GM21717 (cell line): Measurements from ENCODE around the gene WDR7.
A peak's percentile ranks its signal among the peaks of the same experiment; 100 is the strongest.

Experiments used
- ATAC-seq: cut with Tn5 transposase; IDR thresholded peaks from one replicate; pipeline ENCODE4 v1.9.1; 2021; ENCODE audit warnings: mild to moderate bottlenecking, moderate library complexity; ENCODE audit not compliant: unreplicated experiment

Gene WDR7

GRCh38 chr18:57062178-57062577 is 411.0 kb downstream of the WDR7 start:
- ATAC-seq: no peak

GRCh38 chr18:57062844-57063243 is 411.7 kb downstream of the WDR7 start:
- ATAC-seq: no peak

DNA sequence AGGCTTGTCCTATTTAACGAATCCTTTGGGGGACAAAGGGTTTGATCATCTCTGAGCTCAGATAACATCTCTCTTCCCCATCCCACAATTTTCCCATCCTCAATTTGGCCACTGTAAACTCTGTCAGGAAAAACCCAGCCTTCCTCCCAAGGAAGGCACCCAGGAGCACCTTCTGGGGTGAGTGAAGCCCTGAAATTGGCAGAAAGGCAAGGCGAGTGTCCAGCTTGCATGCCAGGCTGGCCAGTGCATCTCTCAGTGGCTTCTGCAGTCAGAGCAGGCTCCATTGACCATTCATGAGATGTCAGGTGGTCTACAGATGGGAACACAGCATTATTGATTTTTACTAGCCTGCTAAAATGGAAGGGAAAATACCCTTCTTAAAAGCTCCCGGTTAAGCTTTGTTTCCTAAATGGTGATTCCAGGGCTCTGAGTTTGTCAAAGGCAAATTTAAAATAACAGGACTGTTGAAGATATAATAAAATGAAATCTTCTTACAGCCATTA is 412.5 kb downstream of the WDR7 start:
- ATAC-seq: no peak

DNA sequence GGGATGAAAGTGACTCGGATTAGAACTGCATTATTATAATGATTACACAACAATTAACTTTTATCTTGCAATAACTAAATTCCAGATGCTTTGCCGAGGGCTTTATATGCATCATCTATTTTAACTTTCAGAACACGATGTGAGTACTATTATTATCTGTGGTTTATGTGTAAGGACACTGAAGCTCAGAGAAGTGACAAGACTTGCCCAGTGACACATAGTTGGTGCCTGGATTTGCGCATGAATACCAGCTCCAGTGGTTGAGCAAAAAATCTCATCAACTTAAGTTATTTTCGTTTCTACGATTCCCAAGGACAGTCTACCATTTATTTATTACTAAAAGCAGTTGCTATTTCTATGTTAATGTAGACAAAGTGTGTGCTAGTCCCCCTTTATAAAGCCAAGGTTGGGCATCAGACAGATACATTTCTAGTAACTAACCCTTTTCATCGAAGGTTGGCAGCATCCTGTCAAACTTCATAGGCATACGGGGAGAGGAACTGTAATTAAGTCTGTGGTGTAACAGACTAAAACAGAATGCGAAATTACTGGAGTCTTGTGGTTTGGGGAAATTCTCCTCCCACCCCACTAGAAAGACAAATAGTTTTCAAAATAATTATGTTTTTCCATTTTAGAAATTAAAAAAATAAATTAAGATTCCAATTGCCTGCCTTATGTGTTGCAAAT is 422.5 kb downstream of the WDR7 start:
- no peak for ATAC-seq

DNA sequence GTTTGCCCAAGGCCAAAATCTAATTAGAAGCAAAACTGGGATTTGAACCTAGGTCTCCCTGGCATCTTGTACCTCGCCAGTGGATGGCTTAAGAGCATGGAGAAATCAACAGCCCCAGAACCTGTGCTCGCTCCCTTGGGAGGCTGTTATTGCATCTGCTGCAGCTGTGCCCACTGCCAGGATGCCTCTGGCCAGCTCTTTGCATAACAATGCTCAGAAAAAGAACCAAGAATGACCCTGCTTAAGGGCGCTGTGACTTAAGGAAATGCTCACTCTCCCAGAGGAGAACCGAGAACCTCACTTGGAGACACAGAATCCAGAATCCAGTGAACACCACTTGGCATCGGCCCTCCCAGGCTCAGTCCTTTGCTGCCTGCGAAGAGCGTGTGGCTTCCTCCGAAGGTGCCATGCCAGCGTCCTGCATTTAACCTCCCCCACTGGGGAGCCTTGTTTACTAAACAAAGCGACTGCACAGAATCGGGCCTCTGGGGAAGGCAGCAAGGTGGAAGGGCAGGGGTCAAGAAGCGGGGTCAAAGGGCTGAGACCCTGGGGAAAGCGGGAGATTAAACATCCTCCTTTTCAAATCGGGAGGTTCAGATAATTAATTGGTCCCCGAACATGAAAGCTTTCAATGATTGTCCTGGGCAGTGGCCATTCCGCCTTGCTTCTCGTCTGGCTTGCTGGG is 424.7 kb downstream of the WDR7 start:
- no peak for ATAC-seq

DNA sequence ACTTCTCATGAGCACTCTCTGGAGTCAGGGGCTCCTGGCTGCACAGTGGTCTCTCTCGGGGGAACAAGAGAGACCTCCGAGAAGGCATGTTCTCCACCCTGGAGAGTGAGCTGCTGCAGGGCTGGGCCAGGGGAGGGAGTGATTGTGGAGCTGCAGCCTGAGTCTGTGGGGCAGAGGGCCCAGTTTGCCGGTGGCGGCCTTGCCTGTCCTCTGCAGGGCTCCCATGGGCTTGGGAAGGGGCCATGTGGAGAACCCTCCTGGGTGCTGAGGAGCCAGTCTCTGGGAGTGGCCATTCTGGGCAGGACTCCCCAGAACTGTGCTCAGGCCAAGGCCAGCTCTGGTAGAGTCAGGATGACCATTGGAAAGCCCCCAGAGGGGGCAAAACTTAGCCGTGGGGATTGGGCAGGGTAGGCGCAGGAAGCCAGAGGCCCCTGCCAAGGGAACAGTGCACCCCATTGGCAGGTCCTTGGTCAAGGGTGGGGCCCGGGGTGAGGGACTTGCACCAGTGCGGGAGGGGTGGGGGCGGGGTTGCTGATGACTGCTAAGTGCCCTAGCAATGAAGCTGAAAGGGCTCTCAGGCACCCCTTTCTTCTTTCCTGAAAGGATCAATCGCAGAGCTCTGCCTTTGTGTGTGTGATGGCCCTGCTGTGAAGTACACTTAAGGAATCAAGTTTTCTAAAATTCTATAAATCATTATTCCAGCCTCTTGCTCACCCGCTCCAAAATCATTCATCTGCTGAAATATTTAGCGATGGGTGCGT is 426.0 kb downstream of the WDR7 start:
- ATAC-seq: no peak

- ATAC-seq: peak; percentile 87
These were observed 426.8 kb downstream of the WDR7 start for GRCh38 chr18:57077786-57078552.

GRCh38 chr18:57078614-57079013 is 427.5 kb downstream of the WDR7 start:
- no peak for ATAC-seq

DNA sequence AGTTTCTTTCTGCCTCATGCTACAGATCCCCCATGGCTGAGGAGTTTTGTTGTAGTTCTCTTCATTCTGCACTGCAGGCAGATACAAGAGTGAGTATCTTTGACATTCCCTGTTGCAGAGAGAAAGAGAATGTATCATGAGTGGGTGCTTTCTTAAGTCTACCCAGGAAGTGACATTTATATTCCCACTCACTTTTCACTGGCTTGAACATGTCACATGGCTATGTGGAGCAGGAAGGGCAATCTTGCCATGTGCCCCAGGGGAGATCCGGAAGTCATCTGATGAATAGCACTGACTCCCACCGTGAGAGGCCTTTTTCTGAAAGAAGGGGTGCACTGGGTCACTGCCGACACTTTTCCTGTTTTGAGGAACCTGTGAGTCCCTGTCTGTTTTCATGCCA is 429.3 kb downstream of the WDR7 start:
- ATAC-seq: no peak

DNA sequence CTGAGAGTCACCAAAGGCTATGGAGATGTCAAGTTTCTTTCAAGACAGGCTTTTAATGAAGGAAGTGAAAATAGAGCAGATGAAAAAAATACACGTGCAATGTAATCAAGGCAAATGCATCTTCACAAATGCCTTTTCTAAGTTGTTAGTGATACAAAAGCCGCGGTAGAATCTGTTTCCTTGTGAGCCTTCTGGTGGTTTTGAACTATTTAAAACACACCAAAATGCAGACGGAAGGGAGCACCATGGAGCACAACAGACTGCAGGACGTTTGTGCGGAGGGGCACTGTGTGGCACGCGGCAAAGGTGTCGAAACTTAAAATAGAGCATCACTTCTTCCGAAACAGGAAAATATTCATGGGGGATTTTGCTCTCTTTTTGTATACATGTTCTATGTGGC is 430.7 kb downstream of the WDR7 start:
- no peak for ATAC-seq

DNA sequence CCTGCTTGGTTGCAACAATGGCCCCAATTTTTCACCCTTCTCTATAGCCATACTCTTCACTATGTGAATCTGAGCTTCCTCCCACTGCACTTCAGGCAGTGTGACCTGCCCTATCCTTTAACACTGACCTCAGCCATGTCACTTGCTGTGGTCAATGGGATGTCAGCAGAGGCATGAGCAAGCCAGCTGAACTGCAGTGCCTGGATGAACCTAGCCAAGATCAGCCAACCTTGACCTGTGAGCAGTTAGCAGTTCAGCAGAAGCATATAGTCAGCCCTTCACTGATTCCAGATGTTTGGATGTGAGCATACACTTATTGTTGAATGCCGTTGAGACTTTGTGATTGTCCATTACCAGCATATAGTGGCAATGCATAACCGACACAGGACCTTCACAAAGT is 432.3 kb downstream of the WDR7 start:
- ATAC-seq: no peak

DNA sequence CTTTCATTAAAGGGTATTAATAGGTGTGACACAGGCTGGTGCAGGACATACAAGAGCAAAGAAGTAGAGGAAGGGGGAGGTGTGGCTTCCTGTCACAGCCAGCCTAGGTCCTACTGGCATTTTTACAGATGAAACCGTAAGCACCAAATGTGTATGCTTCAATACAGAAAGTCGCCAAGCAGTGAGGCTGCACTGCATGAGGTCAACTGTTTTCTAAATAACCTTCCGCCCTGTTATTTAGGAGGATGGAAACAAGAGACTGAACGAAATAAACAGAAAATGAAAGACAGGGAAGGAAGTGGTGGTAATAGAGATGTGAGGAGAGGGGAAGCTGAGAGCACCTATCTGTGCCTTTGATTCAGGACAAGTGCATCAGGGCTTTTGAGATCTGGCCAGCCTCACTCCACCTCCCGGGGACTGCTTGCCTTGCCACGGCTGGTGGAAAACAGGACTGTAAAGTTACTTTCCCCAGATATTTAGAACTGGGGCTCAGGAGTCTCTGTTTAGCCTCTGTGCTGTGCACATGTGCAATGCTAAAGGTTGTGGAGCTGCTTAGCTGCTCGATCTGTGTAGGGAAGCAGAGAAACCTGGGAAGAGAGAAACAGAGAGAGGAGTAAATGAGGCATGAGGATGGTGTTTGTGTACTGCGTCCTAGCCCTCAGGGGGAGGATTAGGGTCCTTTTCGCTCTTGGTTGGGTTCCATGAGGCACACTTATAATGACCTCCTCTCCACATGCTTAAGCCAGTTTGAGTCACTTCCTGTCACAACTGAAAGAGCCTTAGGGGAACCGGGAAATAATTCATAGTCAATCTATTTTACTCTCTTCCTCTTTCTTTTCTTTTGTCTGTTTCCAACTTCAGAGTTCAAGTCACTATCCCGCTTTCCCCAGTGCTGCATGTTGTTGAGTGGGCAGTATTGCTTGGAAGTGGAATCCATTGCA is 433.4 kb downstream of the WDR7 start:
- peak; percentile 87 for ATAC-seq

DNA sequence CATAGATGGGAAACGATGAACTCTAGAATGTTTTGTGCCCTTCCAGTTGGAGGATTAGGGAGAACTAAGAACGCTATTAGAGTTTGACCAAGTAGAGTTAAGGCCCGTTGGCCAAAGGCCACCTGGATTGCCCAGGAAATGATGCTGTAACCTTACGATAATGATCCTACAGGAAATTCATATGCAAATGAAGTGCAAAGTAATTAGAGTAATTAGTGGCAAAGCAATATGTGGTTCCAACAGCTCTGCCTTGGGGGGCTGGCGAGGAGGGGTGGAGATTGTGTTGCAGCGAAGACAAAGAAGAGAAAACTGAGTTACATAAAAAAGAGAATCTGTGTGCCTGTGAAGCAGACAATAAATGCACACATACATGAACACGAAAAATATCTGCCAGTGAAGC is 434.2 kb downstream of the WDR7 start:
- ATAC-seq: no peak

GRCh38 chr18:57086163-57086562 is 435.0 kb downstream of the WDR7 start:
- ATAC-seq: no peak
